Right cardiac atrium (tissue), 5 donors: ENCODE results near the gene KTN1. TPM values are rescaled to one million over a fixed set of nuclear protein-coding genes. Genes with fewer than 3 reads are reported as not detected.

Source experiments
- ATAC-seq, 2 donors: fragments of 200-7000 bp; cut with Tn5 transposase; one replicate each; pipeline versions ENCODE4 v1.8.0 to v1.9.1; 2020; ENCODE audit warnings: moderate library complexity in 2 of 2, mild to moderate bottlenecking in 1 of 2
- DNase-seq, 3 donors: peaks; one replicate each; pipeline ENCODE4 v3.0.0-alpha.2; 2020
- H3K27ac ChIP-seq: one replicate; pipeline ENCODE4 v1.5.1; 2013; ENCODE audit warnings: mild to moderate bottlenecking, low read length, control low read depth, moderate library complexity
- H3K27me3 ChIP-seq: one replicate; pipeline ENCODE4 v1.6.1; 2013; ENCODE audit not compliant: control insufficient read depth, insufficient read depth
- H3K4me1 ChIP-seq: one replicate; pipeline ENCODE4 v1.6.1; 2013; ENCODE audit warnings: low read length; ENCODE audit not compliant: control insufficient read depth, insufficient read depth
- H3K4me3 ChIP-seq: one replicate; pipeline ENCODE4 v1.5.1; 2013; ENCODE audit warnings: low read length, control low read depth
- H3K9me3 ChIP-seq: one replicate; pipeline ENCODE4 v1.6.1; 2013; ENCODE audit warnings: low read length; ENCODE audit not compliant: control insufficient read depth
- WGBS: extraction: QIAGEN DNeasy Blood & Tissue Kit; methylation state at CpG from one replicate; pipeline ENCODE4 v1.1.7; 2013; 5-methylcytosine and 5-hydroxymethylcytosine counted together
- intact Hi-C, 4 donors: fragments of 100-400 bp; cut with DNase I; formaldehyde crosslinking; loops; one replicate each; pipeline versions ENCODE4 v1.11.0 to v1.14.0; 2022 to 2023
- polyA plus RNA-seq: library from polyadenylated mRNA; stranded (reverse); fragments of 200-250 nt; gene quantifications from one replicate; pipeline ENCODE4 v1.2.3, GENCODE V29; 2013
- total RNA-seq, 4 donors: library from RNA; stranded (reverse); fragmentation: NEBNext Ultra II Directional; extraction: Animal tissue kit (Norgen Biotek cat#: 25700); gene quantifications; one replicate each; pipeline ENCODE4 v1.2.1, GENCODE V29; 2021
- donor health status: healthy with polysubstance abuse.
- donor health status: DM: no; HTN: yes; CAD: no.
- donor health status: DM: no; HTN: no; CAD: no.
- donor health status: DM: no; HTN: yes; CAD: no; lungs with severe emphysema.
- donor health status: DM: yes; HTN: yes; CAD: no.

The KTN1 gene
- total and polyA plus RNA-seq, 5 donors: 146 to 232 (median 208) TPM

GRCh38 chr14:55610713-55611370 lies 30.8 kb downstream of the KTN1 start:
- Histone ChIP-seq H3K27me3 (no peaks in the 10 kb centered on the region), H3K4me1 (peaks cover 7% of the 10 kb centered on the region), H3K27ac (no peak overlapping the region), H3K9me3 (no peaks in the 10 kb centered on the region), H3K4me3 (no peak overlapping the region)
- intact Hi-C loops: no loop called here
- 92% methylated on average over 12 of the region's 12 CpGs for WGBS
- ATAC-seq (no peak), DNase-seq (peak in 1 of 3 donors; percentile 17)

- DNase-seq: no peak
- H3K27me3 ChIP-seq: no peaks in the 10 kb centered on the region
- no peak overlapping the region for H3K27ac ChIP-seq
- ATAC-seq: no peak
- H3K4me1 ChIP-seq: peaks cover 7% of the 10 kb centered on the region
- H3K4me3 ChIP-seq: no peak overlapping the region
- intact Hi-C loops: no loop called here
- H3K9me3 ChIP-seq: no peaks in the 10 kb centered on the region
These were observed 31.9 kb downstream of the KTN1 start for GRCh38 chr14:55611859-55612258.

DNA sequence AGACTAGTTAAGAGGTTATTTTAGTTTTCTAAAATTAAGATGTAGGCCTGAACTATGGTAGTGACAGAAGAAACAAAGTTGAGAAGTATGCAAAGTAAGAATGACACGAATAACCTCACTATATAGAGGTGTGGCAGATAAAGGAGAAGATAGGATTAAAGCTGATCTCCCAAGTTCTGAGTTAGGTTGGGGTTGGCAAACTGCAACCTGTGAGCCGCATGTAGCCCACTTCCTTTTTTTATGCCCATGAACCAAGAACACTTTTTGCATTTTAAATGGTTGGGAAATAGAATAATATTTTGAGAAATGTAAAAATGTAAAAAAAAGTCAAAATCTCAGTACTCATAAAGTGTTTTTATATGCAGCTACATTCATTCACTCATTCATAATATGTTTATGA lies 34.3 kb downstream of the KTN1 start:
- 84% methylated on average over 2 of the region's 2 CpGs for WGBS
- Histone ChIP-seq H3K4me1 (peaks cover 4% of the 10 kb centered on the region), H3K4me3 (no peak overlapping the region), H3K27ac (no peak overlapping the region), H3K27me3 (no peaks in the 10 kb centered on the region), H3K9me3 (no peaks in the 10 kb centered on the region)
- DNase-seq: no peak
- ATAC-seq: no peak
- intact Hi-C loops: no loop called here

DNA sequence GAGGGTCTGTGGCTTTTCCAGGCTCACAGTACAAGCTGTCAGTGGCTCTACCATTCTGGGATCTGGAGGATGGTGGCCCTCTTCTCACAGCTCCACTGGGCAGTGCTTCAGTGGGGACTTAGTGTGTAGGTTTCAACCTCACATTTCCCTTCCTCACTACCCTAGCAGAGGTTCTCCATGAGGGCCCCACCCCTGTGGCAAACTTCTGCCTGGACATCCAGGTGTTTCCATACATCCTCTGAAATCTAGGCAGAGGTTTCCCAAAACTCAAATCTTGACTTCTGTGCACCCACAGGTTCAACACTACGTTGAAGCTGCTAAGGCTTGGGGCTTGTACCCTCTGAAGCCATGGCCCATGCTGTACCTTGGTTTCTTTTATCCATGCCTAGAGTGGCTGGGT lies 40.3 kb downstream of the KTN1 start:
- Histone ChIP-seq H3K27ac (no peak overlapping the region), H3K9me3 (no peaks in the 10 kb centered on the region), H3K4me1 (no peaks in the 10 kb centered on the region), H3K4me3 (no peak overlapping the region), H3K27me3 (no peaks in the 10 kb centered on the region)
- intact Hi-C loops: no loop called here
- ATAC-seq (no peak), DNase-seq (peak in 1 of 3 donors; percentile 10)
- 100% methylated on average over 1 of the region's 1 CpG for WGBS

DNA sequence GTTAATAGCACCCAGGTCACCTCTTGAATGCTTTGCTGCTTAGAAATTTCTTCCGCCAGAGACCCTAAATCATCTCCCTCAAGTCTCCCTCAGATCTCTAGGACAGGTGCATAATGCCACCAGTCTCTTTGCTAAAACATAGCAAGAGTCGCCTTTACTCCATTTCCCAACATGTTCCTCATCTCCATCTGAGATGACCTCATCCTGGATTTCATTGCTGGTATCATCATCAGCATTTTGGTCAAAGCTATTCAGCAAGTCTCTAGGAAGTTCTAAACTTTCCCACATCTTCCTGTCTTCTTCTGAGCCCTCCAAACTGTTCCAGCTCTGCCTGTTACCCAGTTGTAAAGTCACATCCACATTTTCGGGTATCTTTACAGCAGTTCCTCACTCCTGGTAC lies 41.0 kb downstream of the KTN1 start:
- Histone ChIP-seq H3K9me3 (no peaks in the 10 kb centered on the region), H3K4me1 (no peaks in the 10 kb centered on the region), H3K4me3 (no peak overlapping the region), H3K27ac (no peak overlapping the region), H3K27me3 (no peaks in the 10 kb centered on the region)
- DNase-seq: no peak
- WGBS: 81% methylated on average over 3 of the region's 3 CpGs
- intact Hi-C loops: no loop called here
- ATAC-seq: no peak

GRCh38 chr14:55621391-55621790 lies 41.4 kb downstream of the KTN1 start:
- H3K4me1 ChIP-seq: no peaks in the 10 kb centered on the region
- intact Hi-C loops: no loop called here
- DNase-seq (no peak), ATAC-seq (no peak)
- H3K27me3 ChIP-seq: no peaks in the 10 kb centered on the region
- H3K9me3 ChIP-seq: no peaks in the 10 kb centered on the region
- 85% methylated on average over 5 of the region's 5 CpGs for WGBS
- no peak overlapping the region for H3K4me3 ChIP-seq
- H3K27ac ChIP-seq: no peak overlapping the region

GRCh38 chr14:55624913-55625312 lies 44.9 kb downstream of the KTN1 start:
- H3K4me3 ChIP-seq: no peak overlapping the region
- no peak for DNase-seq
- H3K27me3 ChIP-seq: no peaks in the 10 kb centered on the region
- no peak overlapping the region for H3K27ac ChIP-seq
- intact Hi-C loops: no loop called here
- no peaks in the 10 kb centered on the region for H3K9me3 ChIP-seq
- H3K4me1 ChIP-seq: no peaks in the 10 kb centered on the region
- no peak for ATAC-seq
- 90% methylated on average over 4 of the region's 4 CpGs for WGBS

- no peaks in the 10 kb centered on the region for H3K27me3 ChIP-seq
- intact Hi-C loops: no loop called here
- no peaks in the 10 kb centered on the region for H3K9me3 ChIP-seq
- no peak for DNase-seq
- no peaks in the 10 kb centered on the region for H3K4me1 ChIP-seq
- H3K4me3 ChIP-seq: no peak overlapping the region
- WGBS: 66% methylated on average over 2 of the region's 2 CpGs
- H3K27ac ChIP-seq: no peak overlapping the region
- ATAC-seq: no peak
These were observed 45.5 kb downstream of the KTN1 start for GRCh38 chr14:55625481-55625880.

DNA sequence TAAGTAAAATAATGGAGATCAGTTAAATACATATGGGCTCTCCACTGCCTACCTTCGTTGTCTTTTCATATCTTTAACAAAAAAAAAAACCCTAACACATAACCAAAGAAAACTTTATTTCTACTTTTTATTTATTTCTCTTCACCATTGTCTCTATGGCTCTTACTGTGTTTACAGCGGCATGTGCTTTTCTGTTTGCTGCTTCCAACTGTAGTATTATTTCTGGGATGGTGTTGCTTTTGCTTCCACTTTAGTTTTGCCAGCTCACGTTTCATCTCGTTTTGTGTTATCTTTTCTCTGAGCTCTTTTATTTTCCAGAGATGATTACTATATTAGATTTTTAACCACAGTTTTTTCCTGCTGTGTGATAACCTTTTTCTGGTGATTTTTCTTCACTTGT lies 46.1 kb downstream of the KTN1 start:
- Histone ChIP-seq H3K4me3 (no peak overlapping the region), H3K27ac (no peak overlapping the region), H3K27me3 (no peaks in the 10 kb centered on the region), H3K4me1 (no peaks in the 10 kb centered on the region), H3K9me3 (no peaks in the 10 kb centered on the region)
- DNase-seq (no peak), ATAC-seq (no peak)
- WGBS: 35% methylated on average over 4 of the region's 4 CpGs
- intact Hi-C loops: no loop called here

GRCh38 chr14:55628426-55628825 lies 48.4 kb downstream of the KTN1 start:
- Histone ChIP-seq H3K27ac (no peak overlapping the region), H3K9me3 (no peaks in the 10 kb centered on the region), H3K4me1 (peaks cover 2% of the 10 kb centered on the region), H3K27me3 (no peaks in the 10 kb centered on the region), H3K4me3 (no peak overlapping the region)
- intact Hi-C loops: no loop called here
- no peak for ATAC-seq
- no peak for DNase-seq

GRCh38 chr14:55638665-55639064 lies 58.7 kb downstream of the KTN1 start:
- no peak for ATAC-seq
- no peaks in the 10 kb centered on the region for H3K4me1 ChIP-seq
- no peak overlapping the region for H3K27ac ChIP-seq
- intact Hi-C loops: no loop called here
- H3K4me3 ChIP-seq: no peak overlapping the region
- 86% methylated on average over 1 of the region's 1 CpG for WGBS
- no peak for DNase-seq
- H3K27me3 ChIP-seq: no peaks in the 10 kb centered on the region
- H3K9me3 ChIP-seq: no peaks in the 10 kb centered on the region

GRCh38 chr14:55641290-55641689 lies 61.3 kb downstream of the KTN1 start:
- Histone ChIP-seq H3K4me1 (no peaks in the 10 kb centered on the region), H3K9me3 (no peaks in the 10 kb centered on the region), H3K27me3 (no peaks in the 10 kb centered on the region), H3K4me3 (no peak overlapping the region), H3K27ac (no peak overlapping the region)
- ATAC-seq (no peak), DNase-seq (no peak)
- intact Hi-C loops: no loop called here
